Esophagus squamous epithelium (tissue), 4 donors: Measurements from ENCODE around the gene MESD.

Source experiments
- CTCF ChIP-seq, 6 experiments: fragments of 450-650 bp in 4 of 6; fragments of 200-600 bp in 2 of 6; sonication (generic) in 2 of 6; IDR thresholded peaks; one replicate each; pipeline ENCODE4 v1.5.1; 2016 to 2019; ENCODE audit warnings: antibody characterized with exemption in 6 of 6, mild to moderate bottlenecking in 4 of 6, moderate library complexity in 4 of 6
- POLR2A ChIP-seq, 4 donors: fragments of 450-650 bp; IDR thresholded peaks; one replicate each; pipeline ENCODE4 v1.6.1; 2017; ENCODE audit warnings: antibody characterized with exemption in 4 of 4, mild to moderate bottlenecking in 4 of 4, moderate library complexity in 3 of 4

- TF ChIP-seq CTCF (IDR thresholded peaks at IDR 0.05) (no peak), POLR2A (IDR thresholded peaks at IDR 0.05) (no peak)
Observed at GRCh38 chr15:81030301-81030750, 40.7 kb upstream of the MESD start.
